Measurements from ENCODE around the gene HS2ST1.

HS2ST1 gene

DNA sequence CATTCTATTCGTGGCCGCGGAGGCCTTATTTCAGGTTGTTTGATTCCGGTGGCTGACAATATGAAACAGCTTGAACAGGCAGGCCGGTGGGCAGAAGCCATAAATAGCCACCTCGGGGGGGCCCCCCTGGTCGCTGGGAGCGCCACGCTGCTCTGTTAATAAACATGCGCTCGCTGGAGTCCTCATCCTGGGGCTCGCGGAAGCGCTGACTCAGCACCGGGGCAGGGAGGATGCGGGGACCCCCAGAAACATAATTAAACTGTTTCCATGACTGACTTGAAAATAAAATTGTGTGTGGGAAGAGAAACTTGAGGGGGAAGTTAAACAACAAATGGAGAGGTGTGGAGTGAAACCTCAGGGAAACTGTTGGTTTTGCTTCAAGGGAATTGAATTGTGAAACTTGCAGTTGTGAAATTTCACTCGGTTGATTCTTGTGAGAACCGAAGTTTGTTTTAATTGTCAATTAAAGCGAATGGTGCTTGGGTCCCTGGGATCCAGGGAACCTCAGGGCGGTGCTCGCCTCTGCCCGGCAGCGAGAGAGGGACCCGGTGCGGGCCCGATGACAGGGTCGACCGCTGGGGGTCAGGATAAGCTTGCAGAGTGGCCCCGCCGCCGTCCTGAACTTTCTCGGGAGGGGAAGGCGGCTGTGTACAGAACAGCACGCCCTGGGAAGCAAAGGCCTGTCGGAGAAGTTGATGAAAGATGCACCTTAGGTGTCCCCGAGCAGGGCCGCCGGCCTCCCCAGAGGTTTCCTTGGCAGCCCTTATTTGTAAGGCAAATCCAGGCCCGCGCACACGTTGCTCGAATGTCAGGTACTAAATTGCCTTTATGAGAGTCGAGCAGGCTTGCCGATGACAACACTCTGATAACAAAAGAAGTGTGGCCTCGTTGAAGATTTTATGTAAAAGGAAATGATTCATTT lies 237.3 kb downstream of the HS2ST1 start:
- no peak for DNase-seq (ENCODE audit: low spot score)
- TF ChIP-seq, protein P1, sequence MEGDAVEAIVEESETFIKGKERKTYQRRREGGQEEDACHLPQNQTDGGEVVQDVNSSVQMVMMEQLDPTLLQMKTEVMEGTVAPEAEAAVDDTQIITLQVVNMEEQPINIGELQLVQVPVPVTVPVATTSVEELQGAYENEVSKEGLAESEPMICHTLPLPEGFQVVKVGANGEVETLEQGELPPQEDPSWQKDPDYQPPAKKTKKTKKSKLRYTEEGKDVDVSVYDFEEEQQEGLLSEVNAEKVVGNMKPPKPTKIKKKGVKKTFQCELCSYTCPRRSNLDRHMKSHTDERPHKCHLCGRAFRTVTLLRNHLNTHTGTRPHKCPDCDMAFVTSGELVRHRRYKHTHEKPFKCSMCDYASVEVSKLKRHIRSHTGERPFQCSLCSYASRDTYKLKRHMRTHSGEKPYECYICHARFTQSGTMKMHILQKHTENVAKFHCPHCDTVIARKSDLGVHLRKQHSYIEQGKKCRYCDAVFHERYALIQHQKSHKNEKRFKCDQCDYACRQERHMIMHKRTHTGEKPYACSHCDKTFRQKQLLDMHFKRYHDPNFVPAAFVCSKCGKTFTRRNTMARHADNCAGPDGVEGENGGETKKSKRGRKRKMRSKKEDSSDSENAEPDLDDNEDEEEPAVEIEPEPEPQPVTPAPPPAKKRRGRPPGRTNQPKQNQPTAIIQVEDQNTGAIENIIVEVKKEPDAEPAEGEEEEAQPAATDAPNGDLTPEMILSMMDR (IDR thresholded peaks at IDR 0.05) = peak; percentile 18
- Histone ChIP-seq H3K27ac (peak overlapping the region in 1 of 2 donors; percentile 64), H3K4me3 (peak overlapping the region; percentile 66)

DNA sequence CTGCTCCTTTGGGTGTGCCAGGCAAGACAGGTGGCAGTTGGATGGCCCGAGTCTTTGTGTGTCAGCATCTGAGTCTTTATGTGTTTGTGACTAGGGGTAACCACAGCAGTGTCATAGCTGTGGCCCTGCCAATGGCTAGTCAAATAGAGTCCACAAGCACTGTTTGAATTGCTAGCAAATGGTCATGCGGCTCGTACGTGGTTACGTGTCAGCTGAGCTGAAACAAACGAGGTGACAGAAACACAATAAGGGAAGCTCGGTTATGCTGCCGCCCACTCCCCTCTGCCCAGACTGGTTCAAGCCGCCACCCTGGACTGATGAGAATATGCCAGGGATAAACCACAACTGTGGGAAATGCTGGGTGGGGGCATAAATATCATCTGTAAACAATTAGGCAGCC lies 239.9 kb downstream of the HS2ST1 start:
- TF ChIP-seq, protein P1 (IDR thresholded peaks at IDR 0.05) = no peak
- no peak overlapping the region for H3K27ac ChIP-seq
- H3K4me3 ChIP-seq = no peak overlapping the region
- DNase-seq (ENCODE audit: low spot score) = no peak

DNA sequence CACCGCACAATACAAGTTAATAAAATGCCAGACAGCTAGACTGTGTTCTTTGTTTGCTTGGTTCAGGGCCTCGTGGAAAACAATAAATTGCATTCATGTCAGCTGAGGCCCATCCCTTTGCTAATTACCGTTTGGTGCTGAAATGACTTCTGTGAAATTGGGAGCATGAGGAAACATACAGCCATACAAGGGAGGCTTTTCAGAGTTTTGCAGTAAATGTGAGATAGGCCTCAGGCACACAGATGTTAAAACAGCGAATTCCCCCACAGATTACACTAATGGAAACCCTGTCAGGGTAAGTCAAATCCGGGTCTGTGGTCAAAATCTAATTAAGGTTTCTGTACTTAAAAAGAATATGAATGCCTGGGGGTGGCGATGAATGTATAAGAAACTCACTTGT lies 240.7 kb downstream of the HS2ST1 start:
- Histone ChIP-seq H3K27ac (no peak overlapping the region), H3K4me3 (no peak overlapping the region)
- no peak for DNase-seq (ENCODE audit: low spot score)
- TF ChIP-seq, protein P1 (IDR thresholded peaks at IDR 0.05) = no peak

DNA sequence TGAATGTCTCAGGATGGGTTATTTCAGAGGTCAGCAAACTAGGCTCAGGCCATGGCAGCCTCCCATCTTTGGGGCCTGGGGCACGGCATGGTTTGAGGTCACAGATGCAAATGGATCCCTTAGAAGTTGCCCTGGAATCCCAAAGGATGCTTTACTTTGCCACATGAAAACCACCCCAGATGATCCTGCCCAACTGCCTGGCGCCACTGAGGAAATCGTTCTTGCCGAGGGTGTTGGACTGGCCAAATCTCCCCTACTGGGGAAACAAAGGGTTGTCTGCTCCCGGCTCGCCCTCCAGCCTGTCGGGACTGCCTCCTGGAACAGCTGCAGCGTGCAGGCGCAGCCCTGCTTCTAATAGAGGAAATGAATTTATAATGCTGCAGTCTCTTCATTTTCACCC lies 241.2 kb downstream of the HS2ST1 start:
- no peak for DNase-seq (ENCODE audit: low spot score)
- TF ChIP-seq, protein P1 (IDR thresholded peaks at IDR 0.05) = no peak
- Histone ChIP-seq H3K4me3 (no peak overlapping the region), H3K27ac (no peak overlapping the region)

DNA sequence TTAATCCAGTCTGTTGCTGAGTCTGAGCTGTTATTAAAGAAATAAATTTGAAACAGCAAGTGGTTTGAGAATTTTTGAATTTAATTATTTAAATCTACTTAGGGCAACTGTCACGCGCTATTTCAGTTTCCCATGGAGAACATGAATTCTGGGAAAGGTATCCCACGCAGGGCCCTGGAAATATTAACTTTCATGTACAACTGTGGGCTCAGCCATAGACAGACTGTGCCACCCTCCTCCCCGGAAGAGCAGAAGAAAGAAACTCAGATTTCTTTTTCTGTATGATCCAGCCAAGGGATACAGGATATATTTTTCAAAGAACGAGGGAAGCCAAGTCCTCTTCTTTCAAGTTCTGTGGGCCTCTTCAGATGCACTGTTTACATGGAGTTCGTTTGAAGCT lies 241.7 kb downstream of the HS2ST1 start:
- no peak overlapping the region for H3K4me3 ChIP-seq
- TF ChIP-seq, protein P1 (IDR thresholded peaks at IDR 0.05) = no peak
- H3K27ac ChIP-seq = no peak overlapping the region
- DNase-seq (ENCODE audit: low spot score) = no peak

DNA sequence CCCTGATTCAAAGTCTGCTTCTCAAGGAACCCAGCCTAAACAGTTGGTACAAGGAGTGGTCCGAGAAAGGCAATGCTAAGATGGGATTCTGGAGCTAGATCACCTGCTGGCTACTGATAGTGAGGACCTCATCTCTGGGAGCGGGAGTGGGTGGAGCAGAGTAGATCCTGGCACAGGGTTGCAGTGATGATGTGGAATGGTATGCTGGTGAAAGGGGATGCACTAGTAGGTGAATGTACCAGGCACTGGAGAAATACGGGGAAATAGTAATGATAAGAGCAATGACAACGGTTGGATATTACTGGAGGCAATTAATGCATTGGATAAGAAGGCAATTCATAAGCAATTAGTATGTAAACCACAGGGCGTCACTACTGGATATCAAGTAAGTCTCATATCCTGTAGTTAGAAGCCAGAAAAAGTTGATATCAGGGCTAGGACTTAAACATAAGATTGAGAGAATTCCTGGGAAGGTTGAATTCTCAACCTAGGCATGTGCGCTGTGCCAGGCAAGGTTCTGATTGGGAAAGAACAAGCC lies 245.0 kb downstream of the HS2ST1 start:
- TF ChIP-seq, protein P1 (IDR thresholded peaks at IDR 0.05) = no peak
- no peak overlapping the region for H3K4me3 ChIP-seq

More for the DNA sequence above, 245.0 kb downstream of the HS2ST1 start:
- no peak for DNase-seq (ENCODE audit: low spot score)
- no peak overlapping the region for H3K27ac ChIP-seq
